Middle frontal gyrus (tissue), 1 donor: Measurements from ENCODE around the gene GBF1.
"Not testable (repeated sequence)": the region's sequence is repeated elsewhere in the genome, so short reads cannot be mapped to it uniquely, and the experiment has no call there.

Source experiments
- DNase-seq: peaks from one replicate; pipeline ENCODE4 v3.0.0-alpha.2; 2015; ENCODE audit warnings: low spot score; ENCODE audit errors: extremely low spot score

The GBF1 gene

GRCh38 chr10:102300912-102301311 is 55.6 kb downstream of the GBF1 start:
- not testable (repeated sequence) for DNase-seq

- DNase-seq, result not testable (repeated sequence)
These were observed 56.0 kb downstream of the GBF1 start for GRCh38 chr10:102301332-102301731.

- DNase-seq, result no peak
These were observed 57.3 kb downstream of the GBF1 start for GRCh38 chr10:102302611-102303010.

DNA sequence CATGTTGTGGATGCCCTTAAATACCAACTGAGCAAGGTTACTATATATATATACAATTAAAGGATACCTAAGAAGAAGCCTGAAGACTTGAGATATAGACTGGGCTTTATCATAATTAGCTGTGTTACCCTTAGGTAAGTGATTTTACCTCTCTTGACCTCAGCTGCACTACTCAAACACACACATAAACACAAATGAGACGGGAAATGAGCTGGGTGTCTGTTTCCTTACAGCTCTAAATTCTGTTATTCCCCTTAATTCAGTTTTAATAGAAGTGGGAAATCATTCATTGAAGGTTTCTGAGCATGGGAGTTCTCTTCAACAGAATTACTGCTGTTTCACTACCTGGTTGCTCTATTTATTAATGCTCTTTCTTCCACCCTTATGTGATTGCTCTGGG is 60.7 kb downstream of the GBF1 start:
- no peak for DNase-seq

DNA sequence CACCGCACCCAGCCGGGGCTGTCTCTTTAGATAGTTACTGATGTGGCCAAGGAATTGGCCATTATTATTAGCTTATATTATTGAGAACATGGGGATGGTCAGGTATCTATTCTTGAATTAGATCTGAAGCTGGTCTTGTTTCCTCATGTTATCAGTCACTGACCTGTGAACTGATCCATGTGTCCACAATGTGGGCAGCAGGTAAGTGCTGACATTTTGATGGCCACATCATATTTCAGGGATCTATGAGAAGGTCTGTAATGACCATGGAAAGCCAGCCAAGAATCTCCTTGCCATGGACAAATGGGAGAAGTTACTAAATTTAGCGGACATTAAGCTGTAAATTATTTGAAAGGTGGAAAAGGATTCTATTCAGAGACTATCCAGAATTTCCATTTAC is 61.4 kb downstream of the GBF1 start:
- DNase-seq, result no peak

GRCh38 chr10:102308318-102308717 is 63.0 kb downstream of the GBF1 start:
- DNase-seq, result not testable (repeated sequence)

DNA sequence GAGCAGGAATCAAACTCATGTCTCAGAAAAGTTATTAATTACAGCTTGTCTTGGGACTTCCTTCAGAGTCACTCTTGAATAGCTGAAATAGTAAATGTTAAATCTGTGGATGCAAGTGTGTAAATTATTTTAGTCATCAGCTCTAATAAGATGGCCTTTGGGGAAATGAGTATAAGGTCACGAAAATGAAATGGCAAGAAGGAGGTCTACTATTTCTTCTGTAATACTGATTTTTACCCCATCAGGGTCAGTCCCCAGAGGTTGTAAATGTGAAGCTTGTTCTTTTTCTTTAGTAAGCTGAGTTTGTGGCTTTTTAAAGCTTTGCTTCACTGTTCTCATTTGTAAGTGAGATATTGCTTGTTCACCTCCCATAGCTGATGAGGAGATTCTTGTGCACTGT is 63.9 kb downstream of the GBF1 start:
- no peak for DNase-seq

- no peak for DNase-seq
These were observed 64.6 kb downstream of the GBF1 start for GRCh38 chr10:102309916-102310315.

GRCh38 chr10:102310361-102311024 is 65.2 kb downstream of the GBF1 start:
- DNase-seq, result no peak

GRCh38 chr10:102311025-102311420 is 65.7 kb downstream of the GBF1 start:
- DNase-seq, result no peak

DNA sequence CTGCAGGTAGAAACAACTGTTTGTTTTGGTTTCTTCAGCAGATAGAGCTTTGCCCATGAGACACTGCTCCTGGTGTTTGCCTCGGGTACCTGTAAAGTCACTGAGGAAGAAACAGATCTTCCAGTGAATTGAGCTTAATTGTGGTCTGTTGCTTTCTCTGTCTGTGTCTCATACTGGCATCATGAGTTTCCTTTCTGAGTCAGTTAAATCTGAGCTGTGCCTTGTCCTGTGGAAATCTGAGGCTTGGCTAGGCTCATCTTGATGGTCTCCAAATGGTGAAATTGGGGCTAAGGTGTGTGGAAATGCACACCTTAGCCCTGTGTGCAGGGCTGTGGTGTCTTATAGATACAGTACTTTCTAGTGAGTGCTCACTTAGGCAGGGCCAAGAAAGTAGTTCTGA is 67.4 kb downstream of the GBF1 start:
- no peak for DNase-seq

- no peak for DNase-seq
These were observed 68.0 kb downstream of the GBF1 start for GRCh38 chr10:102313221-102313896.

GRCh38 chr10:102314801-102315200 is 69.5 kb downstream of the GBF1 start:
- no peak for DNase-seq

GRCh38 chr10:102316421-102316820 is 71.1 kb downstream of the GBF1 start:
- DNase-seq, result no peak

DNA sequence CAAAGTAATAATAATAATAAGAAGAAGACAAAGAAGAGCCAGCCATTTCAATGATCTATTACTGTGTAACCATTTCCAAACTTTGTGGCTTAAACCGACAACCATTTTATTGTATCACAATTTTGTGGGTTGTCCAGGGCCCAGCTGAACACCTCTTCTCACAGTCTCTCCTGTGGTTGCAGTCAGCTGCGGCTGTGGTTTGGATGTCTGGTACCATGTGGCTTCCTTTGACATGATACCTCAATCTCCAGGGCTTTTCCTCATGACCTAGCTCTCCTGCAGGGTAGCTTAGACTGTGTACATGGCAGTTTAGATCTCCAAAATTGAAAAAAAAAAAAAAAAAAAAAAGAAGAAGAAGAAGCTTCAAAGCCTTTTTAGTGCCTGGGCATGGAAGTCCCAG is 77.6 kb downstream of the GBF1 start:
- DNase-seq, result no peak

- DNase-seq, result no peak
These were observed 78.7 kb downstream of the GBF1 start for GRCh38 chr10:102324061-102324460.

DNA sequence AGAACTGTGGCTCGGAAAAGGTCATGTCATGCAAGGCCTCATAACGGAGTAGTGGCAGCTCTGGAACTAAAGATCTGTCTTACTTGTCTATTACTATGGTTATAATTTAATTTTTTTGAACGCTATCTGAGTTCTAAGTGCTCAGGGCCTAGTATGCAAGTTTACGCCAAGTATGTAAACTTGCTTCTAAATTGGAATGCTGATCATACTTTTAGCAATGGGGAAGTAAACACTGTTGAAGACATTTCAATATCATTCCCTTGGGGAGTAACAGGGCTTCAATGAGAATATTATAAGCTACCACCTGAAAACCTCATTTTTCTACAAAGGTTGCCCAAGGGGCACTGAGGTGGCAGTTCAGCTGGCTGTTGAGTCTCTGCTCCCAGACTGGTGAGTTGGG is 80.7 kb downstream of the GBF1 start:
- DNase-seq, result no peak

DNA sequence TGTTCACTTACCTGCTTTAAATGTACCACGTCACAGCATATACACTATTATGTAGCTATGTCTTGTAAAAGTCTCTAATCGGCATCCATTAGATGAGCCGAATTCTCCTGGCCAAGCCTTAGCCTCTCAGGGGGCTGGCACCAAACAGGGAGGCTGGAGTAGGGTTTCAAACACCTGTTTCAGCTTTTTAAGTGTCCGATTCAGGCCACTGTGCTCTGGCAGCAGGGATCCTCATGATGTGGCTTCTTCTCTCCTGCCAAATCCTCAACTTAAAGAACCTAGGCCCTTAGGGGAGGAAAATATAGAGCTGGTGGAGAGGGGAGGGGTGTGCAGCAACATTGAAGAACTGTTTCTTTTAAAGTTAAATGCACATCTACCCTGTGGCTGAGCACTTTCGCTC is 81.7 kb downstream of the GBF1 start:
- DNase-seq, result no peak

DNA sequence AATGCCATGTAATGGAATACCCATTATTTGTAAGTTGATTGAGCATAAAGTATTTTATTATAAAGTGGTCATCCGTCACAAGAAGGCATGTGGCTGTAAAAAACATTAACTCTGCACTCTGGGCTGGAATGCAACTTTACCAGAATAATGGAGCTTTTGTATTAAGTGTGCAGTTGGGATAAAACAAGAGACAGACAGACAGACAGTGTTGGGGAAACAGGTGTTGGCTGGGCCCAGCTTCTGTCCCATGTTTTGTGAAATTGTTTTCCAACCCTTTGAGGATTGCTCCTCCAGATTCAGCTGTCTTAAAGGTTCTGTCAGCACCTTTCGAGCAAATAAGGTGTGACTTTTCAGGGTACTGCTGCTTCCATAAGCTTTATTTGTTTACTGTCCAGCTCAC is 82.3 kb downstream of the GBF1 start:
- no peak for DNase-seq

- DNase-seq, result no peak
These were observed 87.4 kb downstream of the GBF1 start for GRCh38 chr10:102332772-102333171.

DNA sequence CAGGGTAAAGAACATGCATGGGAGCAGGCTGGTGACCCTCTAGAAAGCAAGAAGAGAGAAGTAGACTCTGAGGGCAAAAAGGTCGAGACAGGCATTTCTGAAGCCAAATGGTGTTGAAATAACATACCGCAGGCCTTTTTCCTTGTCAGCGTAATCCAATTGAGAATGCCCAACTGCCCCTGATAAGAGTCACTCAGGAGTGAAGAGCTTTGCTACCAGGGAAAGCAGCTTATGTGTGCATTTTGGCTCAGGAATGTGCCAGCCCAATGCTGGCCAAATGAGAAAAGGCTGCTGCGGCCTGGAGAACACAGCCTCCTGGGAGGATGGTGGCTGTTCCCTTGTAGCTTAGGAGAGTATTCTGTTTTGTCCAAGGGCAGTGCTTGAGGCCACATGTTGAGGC is 88.8 kb downstream of the GBF1 start:
- DNase-seq, result no peak

GRCh38 chr10:102335184-102335583 is 89.9 kb downstream of the GBF1 start:
- DNase-seq, result no peak

GRCh38 chr10:102341038-102341688 is 95.8 kb downstream of the GBF1 start:
- DNase-seq, result no peak
